Naive B cell (primary cell): Measurements from ENCODE around the gene DPP3. TPM values are rescaled to one million over a fixed set of nuclear protein-coding genes. Genes with fewer than 3 reads are reported as not detected.

ENCODE experiments used
- ATAC-seq, 2 donors: fragments of 150-1000 bp; cut with Tn5 transposase; 2 replicates each; pipeline ENCODE4 v1.10.0; 2021; ENCODE audit warnings: low read depth in 2 of 2, mild to moderate bottlenecking in 2 of 2, moderate library complexity in 2 of 2
- DNase-seq: peaks from one replicate; pipeline ENCODE4 v3.0.0; 2022
- H3K27ac Mint-ChIP-seq, 6 donors: one replicate each; pipeline ENCODE4 v1.8.0; 2020 to 2022; ENCODE audit warnings: mild to moderate bottlenecking in 6 of 6, mixed read lengths in 6 of 6, moderate library complexity in 5 of 6, inconsistent platforms in 2 of 6
- H3K27me3 Mint-ChIP-seq, 3 donors: one replicate each; pipeline ENCODE4 v1.8.0; 2021 to 2022; ENCODE audit warnings: mixed read lengths in 3 of 3, mild to moderate bottlenecking in 1 of 3
- H3K36me3 Mint-ChIP-seq, 2 donors: one replicate each; pipeline ENCODE4 v1.8.0; 2020 to 2022; ENCODE audit warnings: mixed read lengths in 2 of 2, inconsistent platforms in 1 of 2, mild to moderate bottlenecking in 1 of 2
- H3K4me1 Mint-ChIP-seq, 3 donors: one replicate each; pipeline ENCODE4 v1.8.0; 2020 to 2022; ENCODE audit warnings: mixed read lengths in 3 of 3, inconsistent platforms in 1 of 3, mild to moderate bottlenecking in 1 of 3, moderate library complexity in 1 of 3
- H3K4me3 Mint-ChIP-seq, 8 donors: one replicate each; pipeline ENCODE4 v1.8.0; 2020 to 2022; ENCODE audit warnings: mild to moderate bottlenecking in 8 of 8, mixed read lengths in 8 of 8, moderate library complexity in 8 of 8, inconsistent platforms in 2 of 8
- H3K9me3 Mint-ChIP-seq, 7 donors: one replicate each; pipeline ENCODE4 v1.8.0; 2020 to 2022; ENCODE audit warnings: mixed read lengths in 7 of 7, mild to moderate bottlenecking in 5 of 7, inconsistent platforms in 2 of 7, moderate library complexity in 1 of 7
- polyA plus RNA-seq, 6 donors: library from polyadenylated mRNA; unstranded; fragments of 300-500 nt; fragmentation: Illumina TruSeq; gene quantifications; one replicate each; pipeline ENCODE4 v1.2.3, GENCODE V29; 2021; ENCODE audit warnings: low read depth in 6 of 6

DPP3 gene
- polyA plus RNA-seq, 6 donors from 2014 or later, result 22.8 to 36.1 (median 23.8) TPM

- Mint-ChIP-seq H3K4me1 (peaks cover 0 to 2% (median 0%) of the 10 kb centered on the region in 3 donors), H3K27ac (no peak overlapping the region), H3K27me3 (no peaks in the 10 kb centered on the region), H3K4me3 (no peak overlapping the region), H3K9me3 (no peaks in the 10 kb centered on the region), H3K36me3 (peaks cover 5 to 8% of the 10 kb centered on the region in 2 donors)
- ATAC-seq (no peak), DNase-seq (no peak)
These were observed 17.0 kb downstream of the DPP3 start for GRCh38 chr11:66497206-66497605.

- Mint-ChIP-seq H3K4me3 (no peak overlapping the region), H3K27me3 (no peaks in the 10 kb centered on the region), H3K9me3 (no peaks in the 10 kb centered on the region), H3K36me3 (no peaks in the 10 kb centered on the region), H3K27ac (no peak overlapping the region), H3K4me1 (peaks cover 0 to 2% (median 0%) of the 10 kb centered on the region in 3 donors)
- no peak for DNase-seq
- no peak for ATAC-seq
These were observed 18.3 kb downstream of the DPP3 start for GRCh38 chr11:66498506-66498905.

GRCh38 chr11:66505276-66505816, 25.1 kb downstream of the DPP3 start:
- no peaks in the 10 kb centered on the region for H3K27me3 Mint-ChIP-seq
- DNase-seq, result no peak
- H3K9me3 Mint-ChIP-seq, result no peaks in the 10 kb centered on the region
- no peak overlapping the region for H3K27ac Mint-ChIP-seq
- H3K4me3 Mint-ChIP-seq, result no peak overlapping the region
- peaks cover 3 to 5% (median 3%) of the 10 kb centered on the region in 3 donors for H3K4me1 Mint-ChIP-seq
- H3K36me3 Mint-ChIP-seq, result no peaks in the 10 kb centered on the region
- no peak for ATAC-seq

- ATAC-seq (no peak), DNase-seq (no peak)
- H3K4me1 Mint-ChIP-seq, result peaks cover 7 to 20% (median 15%) of the 10 kb centered on the region in 3 donors
- H3K4me3 Mint-ChIP-seq, result peak overlapping the region in 2 of 8 donors; percentile 24 to 72
- no peaks in the 10 kb centered on the region for H3K9me3 Mint-ChIP-seq
- H3K27me3 Mint-ChIP-seq, result no peaks in the 10 kb centered on the region
- H3K36me3 Mint-ChIP-seq, result no peaks in the 10 kb centered on the region
- peak overlapping the region in 1 of 6 donors; percentile 67 for H3K27ac Mint-ChIP-seq
These were observed 28.9 kb downstream of the DPP3 start for GRCh38 chr11:66509131-66509561.

GRCh38 chr11:66510271-66510989, 30.2 kb downstream of the DPP3 start, which contains the start of gene BBS1:
Gene BBS1, plus strand, starts transcription at chr11:66510635. Its CDS starts 25 bp downstream, at chr11:66510660.
- Mint-ChIP-seq H3K4me3 (peak within 1 kb of the TSS; percentile 86 to 94 (median 90)), H3K4me1 (peaks cover 7 to 20% (median 15%) of the 10 kb centered on the region in 3 donors), H3K27ac (peak within 1 kb of the TSS in 5 of 6 donors; percentile 54 to 90 (median 67)), H3K36me3 (no peaks in the 10 kb centered on the region), H3K27me3 (no peaks in the 10 kb centered on the region), H3K9me3 (no peaks in the 10 kb centered on the region)
- ATAC-seq (peak; percentile 97 to 99), DNase-seq (peak; percentile 70)

- DNase-seq (no peak), ATAC-seq (no peak)
- H3K4me1 Mint-ChIP-seq, result peaks cover 7 to 20% (median 15%) of the 10 kb centered on the region in 3 donors
- H3K4me3 Mint-ChIP-seq, result peak overlapping the region; percentile 86 to 94 (median 90)
- no peaks in the 10 kb centered on the region for H3K27me3 Mint-ChIP-seq
- H3K36me3 Mint-ChIP-seq, result no peaks in the 10 kb centered on the region
- no peaks in the 10 kb centered on the region for H3K9me3 Mint-ChIP-seq
- H3K27ac Mint-ChIP-seq, result peak overlapping the region in 4 of 6 donors; percentile 56 to 90 (median 72)
These were observed 30.7 kb downstream of the DPP3 start for GRCh38 chr11:66510990-66511339.

- ATAC-seq (no peak), DNase-seq (no peak)
- H3K36me3 Mint-ChIP-seq, result peaks cover 13 to 22% of the 10 kb centered on the region in 2 donors
- H3K9me3 Mint-ChIP-seq, result no peaks in the 10 kb centered on the region
- H3K27ac Mint-ChIP-seq, result no peak overlapping the region
- no peaks in the 10 kb centered on the region for H3K4me1 Mint-ChIP-seq
- H3K27me3 Mint-ChIP-seq, result no peaks in the 10 kb centered on the region
- H3K4me3 Mint-ChIP-seq, result no peak overlapping the region
These were observed 43.4 kb downstream of the DPP3 start for GRCh38 chr11:66523611-66524010.

GRCh38 chr11:66524304-66525040, 44.2 kb downstream of the DPP3 start:
- Mint-ChIP-seq H3K36me3 (peaks cover 10 to 22% of the 10 kb centered on the region in 2 donors), H3K27me3 (no peaks in the 10 kb centered on the region), H3K9me3 (no peaks in the 10 kb centered on the region), H3K27ac (no peak overlapping the region), H3K4me3 (no peak overlapping the region), H3K4me1 (peaks cover 0 to 4% (median 2%) of the 10 kb centered on the region in 3 donors)
- DNase-seq (no peak), ATAC-seq (no peak)

- Mint-ChIP-seq H3K9me3 (no peaks in the 10 kb centered on the region), H3K4me1 (peaks cover 0 to 12% (median 6%) of the 10 kb centered on the region in 3 donors), H3K36me3 (peaks cover 0 to 8% of the 10 kb centered on the region in 2 donors), H3K27me3 (no peaks in the 10 kb centered on the region), H3K27ac (peak overlapping the region in 1 of 6 donors; percentile 57), H3K4me3 (no peak overlapping the region)
- no peak for ATAC-seq
- DNase-seq, result no peak
These were observed 48.8 kb downstream of the DPP3 start for GRCh38 chr11:66529069-66529468.

- Mint-ChIP-seq H3K36me3 (peaks cover 0 to 8% of the 10 kb centered on the region in 2 donors), H3K27ac (no peak overlapping the region), H3K4me1 (peaks cover 0 to 12% (median 6%) of the 10 kb centered on the region in 3 donors), H3K4me3 (no peak overlapping the region), H3K9me3 (no peaks in the 10 kb centered on the region), H3K27me3 (no peaks in the 10 kb centered on the region)
- ATAC-seq (no peak), DNase-seq (no peak)
These were observed 49.4 kb downstream of the DPP3 start for GRCh38 chr11:66529655-66530054.

GRCh38 chr11:66530927-66531709, 50.9 kb downstream of the DPP3 start:
- H3K36me3 Mint-ChIP-seq, result peaks cover 0 to 13% of the 10 kb centered on the region in 2 donors

GRCh38 chr11:66531841-66532240, 51.6 kb downstream of the DPP3 start:
- Mint-ChIP-seq H3K9me3 (no peaks in the 10 kb centered on the region), H3K4me3 (no peak overlapping the region), H3K27ac (no peak overlapping the region), H3K36me3 (peaks cover 0 to 6% of the 10 kb centered on the region in 2 donors), H3K4me1 (peaks cover 0 to 12% (median 6%) of the 10 kb centered on the region in 3 donors), H3K27me3 (no peaks in the 10 kb centered on the region)
- DNase-seq, result no peak
- no peak for ATAC-seq

More at GRCh38 chr11:66530927-66531709, 50.9 kb downstream of the DPP3 start:
- peak overlapping the region in 1 of 6 donors; percentile 30 for H3K27ac Mint-ChIP-seq
- no peaks in the 10 kb centered on the region for H3K9me3 Mint-ChIP-seq
- H3K4me1 Mint-ChIP-seq, result peaks cover 0 to 12% (median 6%) of the 10 kb centered on the region in 3 donors
- no peak overlapping the region for H3K4me3 Mint-ChIP-seq
- ATAC-seq (no peak), DNase-seq (no peak)
- no peaks in the 10 kb centered on the region for H3K27me3 Mint-ChIP-seq

- Mint-ChIP-seq H3K27me3 (no peaks in the 10 kb centered on the region), H3K4me1 (peaks cover 0 to 12% (median 6%) of the 10 kb centered on the region in 3 donors), H3K9me3 (no peaks in the 10 kb centered on the region), H3K4me3 (peak overlapping the region in 1 of 8 donors; percentile 23), H3K27ac (peak overlapping the region in 2 of 6 donors; percentile 15 to 50), H3K36me3 (peaks cover 0 to 6% of the 10 kb centered on the region in 2 donors)
- ATAC-seq, result no peak
- no peak for DNase-seq
These were observed 52.5 kb downstream of the DPP3 start for GRCh38 chr11:66532784-66533183.
